NOMO-1 (cell line): ENCODE measurements around the gene SEMA3C.

ENCODE experiments used
- DNase-seq, 2 experiments: peaks; one replicate each; lab custom pipeline; 2025; ENCODE audit not compliant: unreplicated experiment in 2 of 2; lab: John Stamatoyannopoulos, UW

SEMA3C gene

DNA sequence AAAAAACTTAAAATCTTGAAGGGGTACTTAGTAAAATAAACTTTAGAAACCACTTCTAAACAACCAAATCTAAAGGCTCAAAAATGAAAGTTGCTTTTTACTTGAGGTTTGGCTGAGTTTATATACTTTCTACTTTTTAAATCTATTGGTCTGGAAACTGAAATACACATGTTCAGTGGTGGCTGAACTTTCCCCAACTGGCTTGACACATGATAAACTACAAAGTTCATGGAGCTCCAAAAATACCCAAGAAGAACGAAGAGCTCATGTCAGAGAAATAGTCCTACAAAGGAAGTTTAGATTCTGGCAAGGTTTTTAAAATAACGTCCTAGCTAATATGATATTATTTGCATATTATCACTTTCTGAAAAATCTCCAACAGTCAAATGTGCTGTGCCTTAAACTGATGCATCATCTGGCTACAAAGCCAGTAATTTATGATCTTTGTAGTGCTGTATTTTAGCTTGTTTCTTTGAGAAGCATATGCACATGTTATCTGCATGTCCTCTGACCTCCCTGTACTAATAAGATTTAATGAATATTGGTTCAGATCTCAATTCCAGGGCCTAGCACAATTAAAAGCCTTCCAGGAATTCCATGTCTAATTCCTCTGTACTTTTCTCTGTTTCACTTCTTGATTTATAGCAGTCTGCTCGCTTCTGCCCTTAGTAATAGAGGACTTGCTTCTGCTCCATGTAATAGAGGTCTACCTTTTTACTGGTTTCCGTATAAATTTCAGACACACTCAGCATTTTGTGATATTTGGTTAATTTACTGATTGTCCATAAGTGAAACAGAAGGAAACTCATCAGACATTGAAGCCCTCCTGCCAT lies 28.2 kb downstream of the SEMA3C start:
- no peak for DNase-seq

DNA sequence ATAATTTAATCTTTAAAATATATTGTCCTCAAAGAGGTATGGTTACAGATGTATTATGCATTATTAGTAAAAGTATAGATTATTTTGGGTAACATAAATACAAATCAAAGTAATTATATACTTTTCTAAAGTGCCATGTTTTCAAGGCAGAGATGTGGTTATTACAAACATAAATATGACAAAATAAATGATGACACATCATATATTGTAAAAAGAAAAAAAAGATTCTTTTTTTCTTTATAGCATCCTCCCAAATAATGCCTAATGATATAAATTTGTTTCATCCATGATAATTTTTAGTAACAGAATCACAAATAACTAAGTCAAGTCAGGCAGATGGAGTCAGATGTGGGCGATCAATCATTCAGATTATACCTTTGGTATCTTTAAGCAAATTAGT lies 29.3 kb downstream of the SEMA3C start:
- no peak for DNase-seq

DNA sequence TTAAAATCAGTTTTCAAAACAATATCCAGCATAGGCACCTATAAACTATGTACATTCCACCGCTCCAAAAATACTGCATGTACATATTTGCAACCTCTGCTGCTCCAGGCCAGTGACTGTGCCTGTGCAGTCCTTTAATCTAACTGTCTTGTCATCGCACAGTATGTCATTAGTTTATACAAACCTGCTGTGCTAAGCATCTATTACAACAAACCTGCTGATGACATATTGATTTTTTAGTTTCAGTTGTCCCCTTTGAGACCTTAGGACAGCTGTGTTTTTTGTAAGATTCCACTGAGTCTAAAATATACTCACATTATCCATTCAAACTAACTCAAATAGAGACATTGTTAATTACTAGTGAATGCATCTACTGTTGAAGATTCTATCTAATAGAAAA lies 33.1 kb downstream of the SEMA3C start:
- DNase-seq = no peak

DNA sequence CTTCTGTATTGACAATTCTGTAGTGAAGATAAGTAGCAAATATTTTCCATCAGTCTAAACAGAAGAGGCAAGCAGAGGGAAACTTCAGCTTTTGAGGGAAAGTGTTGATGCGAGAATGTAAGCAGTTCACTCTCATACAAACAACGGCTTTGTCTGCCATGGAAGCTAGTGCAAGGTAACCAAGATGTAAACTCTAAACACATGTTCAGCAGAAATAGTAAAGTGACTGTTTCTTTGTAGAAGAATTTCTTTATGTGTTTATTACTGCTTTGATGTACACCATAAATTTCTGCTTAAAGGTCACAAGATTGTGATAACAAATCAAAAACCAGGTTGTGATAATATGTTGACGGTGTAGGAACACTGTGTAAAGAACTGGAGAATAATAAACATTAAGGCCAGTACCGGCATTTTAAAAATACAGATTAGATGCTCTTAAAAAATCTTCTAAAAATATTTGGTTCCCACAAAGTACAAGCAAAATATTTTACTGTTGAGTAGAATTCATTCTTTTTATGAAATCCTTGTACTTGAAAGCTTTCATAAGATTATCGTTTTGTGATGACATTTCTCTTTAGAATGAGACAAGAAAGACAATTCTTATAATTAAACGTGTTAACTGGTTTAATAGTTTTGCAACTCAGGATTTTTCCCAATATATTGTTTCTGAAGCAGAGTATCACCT lies 34.2 kb downstream of the SEMA3C start:
- DNase-seq = no peak

DNA sequence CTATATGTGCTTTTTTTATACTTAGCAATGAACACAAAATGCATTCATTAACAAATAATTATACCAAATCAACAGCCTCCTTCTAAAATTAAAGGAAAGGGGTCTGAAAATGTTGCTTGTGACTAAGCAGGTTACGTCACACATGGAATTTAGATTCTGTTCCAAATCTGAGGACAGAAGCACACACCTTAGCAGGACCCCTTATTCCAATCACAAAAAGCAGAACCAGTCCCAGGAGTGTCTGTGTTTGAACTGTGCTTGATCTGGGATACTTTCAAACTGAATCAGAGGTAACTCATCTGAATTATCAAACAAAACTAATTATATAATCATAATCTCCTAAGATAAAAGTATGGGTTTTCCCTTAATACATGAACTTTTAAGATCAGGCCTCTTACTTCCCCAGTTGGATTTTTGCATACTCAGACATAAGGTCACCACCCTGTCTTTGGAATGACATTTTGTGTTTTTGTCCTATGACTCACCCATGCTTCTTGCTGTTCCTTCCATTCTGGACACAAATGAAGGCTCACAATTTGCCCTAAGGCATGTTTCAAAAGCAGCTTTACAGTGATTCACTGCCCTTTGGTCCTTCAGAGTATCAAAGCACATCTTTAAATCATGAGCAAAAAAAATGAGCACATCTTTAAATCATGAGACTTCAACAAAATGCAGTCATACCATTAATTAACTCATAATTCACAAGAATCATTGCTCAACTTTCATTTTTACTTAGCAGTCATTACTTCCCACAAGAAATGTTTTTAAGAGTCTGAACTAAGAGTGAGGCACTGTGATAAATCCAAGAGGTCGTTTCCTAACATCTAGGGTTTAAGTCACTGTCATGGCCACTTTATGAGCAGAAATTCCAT lies 35.5 kb downstream of the SEMA3C start:
- peak; percentile 41 to 95 for DNase-seq

DNA sequence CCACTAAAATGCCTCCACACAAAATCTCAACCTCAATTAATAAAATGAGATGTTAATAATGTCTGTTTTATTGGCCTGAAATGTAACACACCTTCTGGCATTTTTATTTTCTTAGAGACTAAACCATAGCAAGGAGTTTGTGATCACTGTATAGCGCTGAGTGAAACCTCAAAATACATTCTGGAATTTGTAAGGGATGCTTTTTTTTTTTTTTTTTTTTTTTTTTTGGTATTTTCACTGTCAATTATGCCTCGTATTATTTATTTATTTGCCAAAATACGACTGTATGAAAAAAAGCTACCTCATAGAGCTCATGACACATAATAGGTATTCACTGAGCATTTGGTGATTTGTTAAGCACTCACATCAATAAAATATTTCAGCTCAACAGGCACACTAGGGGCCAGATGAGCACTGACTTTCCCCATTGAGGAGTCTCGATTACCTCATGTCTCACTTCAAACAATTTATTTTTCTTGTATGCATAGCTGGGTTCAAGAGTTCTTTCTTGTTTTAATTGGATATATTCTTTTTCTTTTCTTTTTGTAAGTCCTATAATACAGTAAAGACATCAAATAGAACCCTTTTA lies 36.5 kb downstream of the SEMA3C start:
- no peak for DNase-seq

DNA sequence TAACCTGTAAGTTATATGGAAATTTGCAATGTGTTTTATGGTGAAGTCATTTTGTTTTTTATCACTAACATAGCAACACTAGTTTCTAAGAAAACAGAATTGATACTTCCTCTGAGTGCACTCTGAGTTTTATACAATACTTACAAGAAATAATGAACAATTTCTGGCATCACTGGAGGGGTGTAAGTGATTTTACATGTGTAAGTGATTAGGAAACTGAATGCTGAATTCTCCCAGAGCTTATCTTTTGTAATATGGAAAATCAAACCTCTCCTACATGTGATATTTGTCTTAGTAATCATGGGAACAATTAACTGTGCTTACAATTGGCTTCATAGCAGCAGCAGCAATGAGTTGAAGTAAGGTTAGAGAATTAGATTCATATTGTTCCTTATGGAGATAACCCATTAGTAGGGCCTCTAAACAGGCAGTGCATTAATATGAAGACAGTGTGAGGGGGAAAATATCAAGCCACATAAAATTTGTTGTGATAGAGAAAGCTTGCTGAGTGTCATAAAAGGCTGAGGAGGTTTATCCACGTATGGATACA lies 37.4 kb downstream of the SEMA3C start:
- DNase-seq = no peak

DNA sequence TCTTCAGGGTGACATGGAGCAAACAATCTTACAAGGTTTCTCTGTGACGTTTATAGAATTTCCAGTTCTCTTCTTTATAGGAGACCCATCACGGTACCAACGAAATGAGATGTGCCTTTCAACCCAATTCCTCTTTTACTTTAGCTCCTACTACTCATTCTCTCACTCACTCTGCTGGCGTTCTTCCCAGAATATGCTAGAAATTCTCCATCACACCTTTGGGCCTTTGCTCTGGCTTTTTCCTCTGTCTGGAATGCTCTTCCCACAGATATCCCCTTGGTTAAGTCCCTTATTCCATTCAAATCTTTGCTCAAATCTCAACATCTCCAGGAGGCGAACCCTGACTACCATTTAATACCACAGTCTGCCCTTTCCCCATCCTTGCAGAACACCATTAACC lies 39.0 kb downstream of the SEMA3C start:
- DNase-seq = no peak

DNA sequence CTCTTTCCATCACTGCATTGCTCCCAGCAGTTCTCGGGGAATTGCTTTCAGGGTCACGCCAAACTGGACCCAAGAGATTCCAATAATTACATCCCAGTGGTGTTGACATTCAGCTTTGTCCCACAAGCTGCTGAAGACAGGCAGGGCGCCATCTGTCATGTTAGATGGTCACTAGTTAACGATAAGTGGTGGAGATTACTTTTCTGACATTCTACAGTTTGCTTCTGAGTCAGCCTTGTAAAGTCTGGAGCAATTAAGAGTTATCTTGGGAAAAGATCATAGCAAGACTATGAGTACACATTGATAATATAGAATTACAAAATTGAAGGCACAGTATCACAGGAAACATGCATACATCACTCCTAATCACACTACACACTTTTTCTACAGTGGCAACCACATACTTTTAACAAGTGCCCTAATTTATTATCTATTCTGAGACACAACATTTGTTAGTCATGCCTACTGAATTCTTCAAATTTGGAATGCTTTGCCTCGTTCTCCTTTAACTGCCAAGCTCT lies 41.9 kb downstream of the SEMA3C start:
- DNase-seq = no peak

DNA sequence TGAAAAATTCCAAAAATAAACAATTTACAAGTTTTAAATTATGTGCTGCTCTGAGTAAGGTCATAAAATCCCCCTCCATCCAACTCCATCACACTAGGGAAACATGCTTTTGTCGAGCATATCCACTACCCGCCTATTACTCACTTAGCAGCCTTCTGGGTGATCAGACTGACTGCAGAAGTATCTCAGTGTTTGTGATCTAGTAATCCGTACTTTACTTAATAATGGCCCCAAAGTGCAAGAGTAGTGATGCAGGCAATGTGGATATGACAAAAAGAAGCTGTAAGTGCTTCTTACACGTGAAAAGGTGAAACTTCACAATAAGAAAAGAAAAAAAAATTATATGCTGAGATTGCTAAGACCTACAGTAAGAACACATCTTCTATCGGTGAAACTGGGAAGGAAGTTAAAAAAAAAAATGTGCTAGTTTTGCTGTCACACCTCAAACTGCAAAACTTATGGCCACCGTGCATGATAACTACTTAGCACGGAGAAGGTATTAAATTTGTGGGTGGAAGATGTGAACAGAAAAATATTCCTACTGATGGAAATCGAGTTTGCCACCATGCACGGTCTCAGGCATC lies 43.2 kb downstream of the SEMA3C start:
- DNase-seq = no peak

DNA sequence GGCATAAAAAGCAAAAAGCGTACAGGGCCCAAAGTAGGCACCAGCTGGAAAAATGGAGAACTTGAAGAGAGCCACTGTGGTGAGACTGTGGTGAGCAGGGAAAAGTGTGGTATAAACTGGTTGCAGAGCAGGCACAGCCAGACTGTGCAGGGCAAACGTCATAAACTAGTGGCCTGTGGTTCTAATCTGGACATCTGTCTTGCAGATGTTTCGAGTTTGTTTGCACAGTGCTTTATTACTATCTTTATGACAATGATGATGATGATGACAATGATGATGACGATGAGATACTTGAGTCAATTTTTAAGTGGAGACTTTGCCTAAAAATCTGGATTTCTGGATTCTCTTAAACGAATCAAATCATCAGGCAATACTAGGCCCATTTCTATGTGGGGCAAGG lies 45.7 kb downstream of the SEMA3C start:
- DNase-seq = no peak

DNA sequence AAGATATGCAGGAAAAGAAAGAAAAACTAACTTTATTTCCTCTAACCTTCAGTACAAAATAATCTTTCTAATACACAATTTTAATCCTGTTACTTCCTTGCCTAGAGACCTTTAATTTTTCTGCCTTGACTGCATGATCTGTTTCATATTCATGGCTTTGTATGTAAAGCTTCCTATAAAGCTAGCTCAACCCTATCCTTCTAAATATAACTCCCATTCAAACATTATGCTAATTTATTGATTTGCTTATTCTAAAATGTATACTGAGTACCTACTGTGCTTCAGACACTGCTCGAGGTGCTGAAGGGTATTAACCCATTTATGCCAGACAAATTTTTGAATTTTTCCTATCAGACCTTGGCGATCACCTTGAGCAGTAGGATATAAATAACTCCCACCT lies 47.6 kb downstream of the SEMA3C start:
- DNase-seq = no peak

DNA sequence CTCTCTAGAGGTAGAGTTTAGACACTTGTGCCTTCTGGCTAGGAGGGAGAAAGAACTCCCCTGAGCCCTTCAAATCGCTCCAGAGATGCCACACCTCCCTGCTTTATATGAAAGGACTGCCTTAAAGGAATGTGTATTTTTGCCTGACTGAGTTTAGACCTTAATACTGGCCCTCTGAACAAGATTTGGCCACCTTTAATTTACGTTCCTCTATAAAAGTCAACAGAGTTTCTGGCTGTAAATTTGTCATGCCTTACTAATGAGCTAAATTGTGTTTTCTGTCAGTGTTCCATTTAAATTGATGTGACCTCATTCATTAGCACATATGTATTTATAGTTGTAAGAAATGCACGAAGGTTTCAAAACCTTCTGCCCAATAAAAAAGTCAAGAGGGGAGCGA lies 48.0 kb downstream of the SEMA3C start:
- DNase-seq = no peak

DNA sequence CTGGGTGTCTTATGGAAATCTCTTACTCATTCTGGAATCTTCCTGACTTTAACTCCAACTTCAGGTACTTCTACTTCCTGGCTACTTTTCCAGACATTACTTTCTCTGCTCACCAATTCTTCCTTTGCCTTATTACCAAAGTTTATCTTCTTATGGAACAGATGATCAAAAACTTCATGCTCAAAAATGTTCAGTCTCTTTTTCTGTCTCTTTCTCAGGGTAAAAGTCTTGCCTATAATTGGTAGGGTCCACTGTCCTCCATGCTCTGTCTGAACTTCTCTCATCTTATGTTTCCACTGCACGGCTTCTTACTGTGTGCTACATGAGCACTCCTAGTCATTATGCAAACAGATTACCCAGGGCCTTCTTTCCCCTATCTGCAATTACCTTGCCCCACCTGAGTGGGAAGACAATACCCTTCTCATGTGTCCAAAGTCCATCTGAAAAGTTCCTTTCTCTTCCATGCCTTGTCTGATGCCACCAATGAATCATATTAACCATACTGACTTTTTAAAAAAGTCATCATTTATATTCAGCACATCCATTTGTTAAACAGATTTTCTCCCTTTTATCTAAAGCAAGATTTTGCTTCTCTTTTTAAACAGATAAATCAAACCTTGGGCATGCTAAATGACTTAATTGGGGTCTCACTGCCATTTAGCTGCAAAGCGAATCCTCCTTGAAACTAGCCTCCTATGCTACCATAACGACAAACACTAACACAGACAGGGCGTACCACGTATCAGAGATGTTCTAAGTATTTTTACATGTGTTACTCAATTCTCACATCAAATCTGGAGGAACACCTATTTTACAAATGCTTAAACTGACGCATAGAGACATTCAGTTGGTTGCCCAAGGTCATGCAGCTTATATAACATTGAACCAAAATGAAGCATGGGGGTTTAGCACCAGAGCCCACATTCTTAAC lies 48.8 kb downstream of the SEMA3C start:
- DNase-seq = no peak

DNA sequence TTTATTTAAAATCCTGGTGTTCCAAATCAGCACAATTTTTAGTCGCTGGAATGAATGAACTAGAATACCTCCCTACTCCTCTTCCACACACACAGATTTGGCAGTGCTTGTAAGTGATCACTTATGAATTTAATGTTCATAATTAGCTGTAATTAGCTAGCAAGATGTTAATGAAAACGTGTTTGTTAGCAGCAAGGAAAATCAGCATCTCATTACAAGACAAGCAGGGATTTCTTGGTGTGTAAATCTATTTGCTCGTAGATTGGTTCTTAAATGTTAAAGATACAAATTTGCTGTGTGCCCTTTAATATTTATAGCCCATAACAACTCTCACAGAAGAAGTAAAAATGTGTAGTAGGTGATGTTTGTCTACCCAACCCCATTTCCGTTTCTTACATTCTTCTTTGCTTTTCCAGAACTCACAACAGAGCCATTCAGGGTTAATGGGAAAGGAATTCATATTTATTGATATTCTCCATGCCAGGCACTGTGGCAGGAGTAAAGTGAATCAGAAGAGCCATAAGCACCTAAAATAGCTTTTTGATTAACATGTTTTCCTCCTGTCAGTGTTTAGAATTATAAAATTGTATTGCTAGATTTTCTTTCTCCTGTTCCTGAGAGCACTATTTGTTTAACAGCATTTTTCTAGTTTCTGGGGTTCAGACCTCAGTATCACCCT lies 49.6 kb downstream of the SEMA3C start:
- no peak for DNase-seq

DNA sequence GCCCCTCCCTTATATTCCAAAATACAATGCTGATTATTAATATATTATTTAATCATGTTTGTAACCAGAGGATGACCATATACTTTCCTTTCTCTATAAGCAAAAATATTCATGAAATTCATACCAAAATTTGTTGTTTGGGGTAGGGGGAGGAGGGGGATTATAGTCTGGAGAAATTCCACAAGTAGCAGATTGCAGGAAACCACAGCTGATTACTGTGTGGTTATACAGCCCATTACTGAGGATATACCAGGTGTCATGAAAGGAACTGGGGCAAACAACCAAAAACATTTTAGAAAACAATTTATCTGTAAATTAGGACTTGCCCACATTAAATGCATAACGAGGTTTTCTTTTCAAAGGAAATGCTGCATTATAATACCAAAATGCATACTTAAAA lies 50.3 kb downstream of the SEMA3C start:
- no peak for DNase-seq

DNA sequence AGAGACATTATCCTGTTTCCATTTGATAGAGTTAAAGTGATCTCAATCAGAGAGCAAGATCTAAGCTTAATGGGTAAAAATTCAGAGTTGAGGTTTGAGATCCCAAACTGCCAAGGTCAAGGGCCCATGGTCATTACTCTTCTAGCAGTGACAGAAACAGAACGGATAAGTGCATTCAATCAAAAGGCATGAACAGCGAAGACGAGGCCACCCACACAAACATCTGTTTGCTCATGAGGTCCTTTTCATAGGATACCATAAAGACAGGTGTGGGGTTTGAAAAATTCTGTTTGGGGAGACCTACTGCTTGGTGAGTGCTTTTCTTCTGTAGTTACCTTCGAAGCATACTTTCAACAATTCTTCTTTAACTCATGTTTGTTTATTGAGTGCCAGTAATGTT lies 58.3 kb downstream of the SEMA3C start:
- DNase-seq = no peak

DNA sequence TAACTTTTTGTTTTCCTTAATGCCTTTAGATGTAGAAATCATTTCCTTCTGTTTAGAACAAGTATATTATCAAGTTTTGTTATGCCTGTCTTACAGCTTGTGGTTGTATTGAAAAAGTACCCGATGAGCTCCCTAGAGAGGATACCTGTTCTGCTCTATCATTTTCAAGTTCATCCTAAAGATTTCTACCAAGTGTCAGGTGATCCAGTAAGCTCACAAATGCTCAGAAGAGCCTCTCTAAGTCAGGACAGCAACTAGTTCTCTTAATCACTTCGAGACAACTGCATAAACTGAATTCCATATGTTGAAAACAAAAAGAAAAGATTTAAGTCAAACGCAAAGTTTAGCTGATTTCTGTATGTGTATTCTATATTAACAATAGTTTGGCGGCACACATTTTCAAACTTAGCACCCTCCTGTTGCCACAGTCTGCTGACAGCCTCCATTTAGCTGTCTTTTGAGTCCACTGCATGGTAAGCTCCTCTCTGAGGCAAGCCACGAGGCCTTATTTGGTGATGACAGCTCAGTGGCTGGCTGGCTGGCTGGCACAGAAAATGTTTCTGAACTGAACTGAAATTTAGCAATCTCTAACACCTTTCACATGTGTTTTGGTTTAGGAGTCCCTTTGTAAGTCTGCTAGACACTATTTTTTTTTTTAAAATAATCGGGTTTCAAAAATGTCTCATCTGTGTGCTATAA lies 59.4 kb downstream of the SEMA3C start:
- no peak for DNase-seq
